GM12865 (cell line): ENCODE data around the gene KCNK6.

Experiments used
- DNase-seq: peaks from one replicate; pipeline ENCODE4 v3.0.0; 2010; ENCODE audit warnings: low read depth
- H3K4me3 ChIP-seq: 2 replicates; pipeline ENCODE4 v1.5.1; 2011; ENCODE audit warnings: mild to moderate bottlenecking, low read depth, low read length, control low read depth
- CTCF ChIP-seq: IDR thresholded peaks from 2 replicates; pipeline ENCODE4 v1.5.1; 2011; ENCODE audit warnings: low read length, control low read depth, low read depth, inconsistent platforms; ENCODE audit not compliant: insufficient read depth; ENCODE audit errors: missing control alignments

The KCNK6 gene

GRCh38 chr19:38378866-38379265, 59.2 kb downstream of the KCNK6 start:
- H3K4me3 ChIP-seq = no peak overlapping the region
- no peak for DNase-seq
- no peak for TF ChIP-seq CTCF

- no peak for DNase-seq
- H3K4me3 ChIP-seq = no peak overlapping the region
- TF ChIP-seq CTCF = no peak
Observed at GRCh38 chr19:38381138-38381537, 61.5 kb downstream of the KCNK6 start.
